ENCODE measurements around the gene HOXD12. TPM values are rescaled to one million over a fixed set of nuclear protein-coding genes. Genes with fewer than 3 reads are reported as not detected.
A peak's percentile ranks its signal among the peaks of the same experiment; 100 is the strongest.

The HOXD12 gene
- total and polyA plus RNA-seq, 4 donors, result not detected

DNA sequence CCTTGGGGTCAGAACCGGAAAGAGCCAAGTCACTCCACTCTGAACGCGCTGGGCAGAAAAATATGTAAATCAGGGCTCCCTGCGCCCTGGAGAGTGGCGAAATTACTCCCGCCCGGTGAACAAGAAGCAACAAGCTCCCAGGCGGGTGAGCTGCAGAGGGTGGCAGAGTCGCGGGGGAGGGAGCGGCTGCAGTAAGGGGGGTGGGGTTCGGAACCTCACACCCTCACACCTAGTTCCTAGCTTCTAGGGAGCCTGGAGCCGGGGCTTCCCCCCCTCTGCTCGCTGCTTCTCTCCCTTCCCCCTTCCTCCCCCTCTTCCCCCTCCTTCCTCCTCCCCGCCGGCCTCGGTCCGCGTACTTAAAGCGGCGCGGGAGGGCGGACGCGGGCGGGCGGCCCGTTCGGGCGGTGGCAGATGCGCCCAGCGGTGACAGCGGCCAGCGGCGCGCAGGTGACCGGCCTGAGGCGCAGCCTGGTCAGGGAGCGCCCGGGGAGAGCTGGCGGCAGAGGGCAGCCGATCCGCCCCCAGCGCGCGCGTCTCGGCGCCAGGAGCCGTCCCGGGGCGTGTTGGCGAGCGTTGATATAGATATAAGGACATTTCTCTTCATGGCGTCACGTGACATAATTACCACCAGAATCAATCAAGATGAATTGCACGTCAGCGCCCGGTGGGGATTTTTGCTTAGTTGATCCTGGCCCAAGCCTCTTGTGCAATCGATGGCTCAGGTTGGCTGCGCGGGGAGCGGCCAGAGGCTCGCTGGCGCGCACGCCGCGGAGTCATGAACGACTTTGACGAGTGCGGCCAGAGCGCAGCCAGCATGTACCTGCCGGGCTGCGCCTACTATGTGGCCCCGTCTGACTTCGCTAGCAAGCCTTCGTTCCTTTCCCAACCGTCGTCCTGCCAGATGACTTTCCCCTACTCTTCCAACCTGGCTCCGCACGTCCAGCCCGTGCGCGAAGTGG, 7.3 kb downstream of the HOXD12 start, which contains the start of gene HOXD11:
TSS of gene HOXD11 (plus strand) at position 700 of the 959 bp plus-strand sequence. CDS start at position 776, 76 bp downstream.
- WGBS, 2 donors, result 3% methylated on average over 80 to 85 of the region's 85 CpGs
- intact Hi-C loops (cut with DNase I), result no loop called here
- Histone ChIP-seq H3K4me3 (ENCODE audit: low read length in 2 of 2) (peak within 1 kb of the TSS in 1 of 2 donors; percentile 25), H3K27me3 (ENCODE audit: control insufficient read depth in 1 of 2, insufficient read depth in 2 of 2, low read length in 1 of 2) (peaks cover 0 to 7% of the 10 kb centered on the region in 2 donors), H3K9me3 (ENCODE audit: control insufficient read depth, low read length) (no peaks in the 10 kb centered on the region), H3K27ac (ENCODE audit: low read depth in 1 of 2, low read length in 2 of 2) (no peak within 1 kb of the TSS), H3K36me3 (ENCODE audit: control insufficient read depth in 1 of 2, insufficient read depth in 2 of 2, low read length in 1 of 2) (no peaks in the 10 kb centered on the region), H3K4me1 (ENCODE audit: control insufficient read depth in 1 of 2, insufficient read depth in 2 of 2, low read length in 2 of 2) (no peaks in the 10 kb centered on the region)
- DNase-seq, result peak; percentile 30 to 83
- ATAC-seq (ENCODE audit: low FRiP score), result no peak

DNA sequence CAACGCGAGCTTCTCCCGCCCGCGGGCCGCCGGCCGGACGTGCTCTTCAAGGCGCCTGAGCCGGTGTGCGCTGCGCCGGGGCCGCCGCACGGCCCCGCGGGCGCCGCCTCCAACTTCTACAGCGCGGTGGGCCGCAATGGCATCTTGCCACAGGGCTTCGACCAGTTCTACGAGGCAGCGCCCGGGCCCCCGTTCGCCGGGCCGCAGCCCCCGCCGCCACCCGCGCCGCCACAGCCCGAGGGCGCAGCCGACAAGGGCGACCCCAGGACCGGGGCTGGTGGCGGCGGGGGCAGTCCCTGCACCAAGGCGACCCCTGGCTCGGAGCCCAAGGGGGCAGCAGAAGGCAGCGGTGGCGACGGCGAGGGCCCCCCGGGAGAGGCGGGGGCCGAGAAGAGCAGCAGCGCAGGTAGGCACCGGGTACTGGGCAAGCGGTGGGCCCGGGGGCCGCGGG, 8.2 kb downstream of the HOXD12 start:
- Histone ChIP-seq H3K4me1 (ENCODE audit: control insufficient read depth in 1 of 2, insufficient read depth in 2 of 2, low read length in 2 of 2) (no peaks in the 10 kb centered on the region), H3K9me3 (ENCODE audit: control insufficient read depth, low read length) (no peaks in the 10 kb centered on the region), H3K4me3 (ENCODE audit: low read length in 2 of 2) (no peak overlapping the region), H3K27ac (ENCODE audit: low read depth in 1 of 2, low read length in 2 of 2) (no peak overlapping the region), H3K36me3 (ENCODE audit: control insufficient read depth in 1 of 2, insufficient read depth in 2 of 2, low read length in 1 of 2) (no peaks in the 10 kb centered on the region), H3K27me3 (ENCODE audit: control insufficient read depth in 1 of 2, insufficient read depth in 2 of 2, low read length in 1 of 2) (peaks cover 0 to 7% of the 10 kb centered on the region in 2 donors)
- DNase-seq (no peak), ATAC-seq (ENCODE audit: low FRiP score) (no peak)
- intact Hi-C loops (cut with DNase I), result no loop called here
- 2 to 3% methylated on average over 56 to 59 of the region's 59 CpGs for WGBS, 2 donors

DNA sequence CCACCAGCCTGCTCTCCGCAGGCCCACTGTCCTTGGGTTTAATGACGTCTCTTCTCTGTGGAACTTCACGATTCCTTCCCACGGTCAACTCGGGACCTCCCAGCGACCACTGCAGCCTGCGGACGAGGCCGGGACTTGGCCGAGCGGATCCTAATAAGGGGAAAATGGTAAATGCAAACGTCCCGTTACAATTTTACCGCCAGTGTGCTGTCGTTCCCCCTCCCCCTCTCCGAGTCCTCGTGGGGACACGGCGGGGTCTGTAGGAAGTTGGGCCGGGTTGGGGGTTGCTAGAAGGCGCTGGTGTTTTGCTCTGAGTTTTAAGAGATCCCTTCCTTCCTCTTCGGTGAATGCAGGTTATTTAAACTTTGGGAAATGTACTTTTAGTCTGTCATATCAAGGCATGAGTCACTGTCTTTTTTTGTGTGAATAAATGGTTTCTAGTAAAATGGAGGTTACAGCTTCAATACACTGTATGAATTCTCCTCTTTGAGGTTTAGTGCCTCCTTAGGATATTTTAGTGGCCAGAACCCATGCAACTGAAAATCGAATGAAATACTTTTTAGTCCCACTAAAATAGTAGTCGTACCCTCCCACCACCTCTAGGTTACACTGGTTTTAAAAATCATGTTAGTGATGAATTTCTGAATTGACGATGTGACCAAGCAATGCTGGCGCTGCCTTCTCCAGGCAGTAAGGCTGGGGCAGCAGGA, 9.8 kb downstream of the HOXD12 start:
- H3K36me3 ChIP-seq (ENCODE audit: control insufficient read depth in 1 of 2, insufficient read depth in 2 of 2, low read length in 1 of 2), result no peaks in the 10 kb centered on the region

DNA sequence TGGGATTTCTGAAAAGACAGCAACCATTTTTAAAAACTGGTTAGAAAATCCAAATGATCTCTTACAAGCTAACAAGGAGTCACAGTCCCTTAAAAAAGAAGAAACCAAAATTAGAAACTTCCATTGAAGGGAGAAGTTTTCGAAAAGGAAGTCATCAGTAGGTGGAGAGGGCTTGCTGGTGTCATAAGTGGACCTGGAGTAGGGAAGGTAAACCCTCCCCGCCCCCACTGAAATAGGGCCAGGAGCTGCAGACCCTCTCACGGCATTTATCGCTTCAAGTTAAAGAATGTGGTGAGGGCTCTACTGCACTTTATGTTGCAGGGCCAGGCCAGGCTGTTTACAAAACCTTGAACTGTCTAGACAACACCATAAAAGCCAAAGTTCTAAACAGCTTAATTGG, 10.4 kb downstream of the HOXD12 start:
- DNase-seq (no peak), ATAC-seq (ENCODE audit: low FRiP score) (no peak)
- intact Hi-C loops (cut with DNase I), result no loop called here
- H3K27ac ChIP-seq (ENCODE audit: low read depth in 1 of 2, low read length in 2 of 2), result no peak overlapping the region
- H3K27me3 ChIP-seq (ENCODE audit: control insufficient read depth in 1 of 2, insufficient read depth in 2 of 2, low read length in 1 of 2), result peaks cover 0 to 2% of the 10 kb centered on the region in 2 donors
- H3K4me3 ChIP-seq (ENCODE audit: low read length in 2 of 2), result no peak overlapping the region
- WGBS, 2 donors, result 28 to 30% methylated on average over 4 of the region's 4 CpGs
- H3K4me1 ChIP-seq (ENCODE audit: control insufficient read depth in 1 of 2, insufficient read depth in 2 of 2, low read length in 2 of 2), result no peaks in the 10 kb centered on the region
- no peaks in the 10 kb centered on the region for H3K9me3 ChIP-seq (ENCODE audit: control insufficient read depth, low read length)
- no peaks in the 10 kb centered on the region for H3K36me3 ChIP-seq (ENCODE audit: control insufficient read depth in 1 of 2, insufficient read depth in 2 of 2, low read length in 1 of 2)

More for the DNA sequence above, 9.8 kb downstream of the HOXD12 start:
- Histone ChIP-seq H3K27me3 (ENCODE audit: control insufficient read depth in 1 of 2, insufficient read depth in 2 of 2, low read length in 1 of 2) (peaks cover 0 to 6% of the 10 kb centered on the region in 2 donors), H3K27ac (ENCODE audit: low read depth in 1 of 2, low read length in 2 of 2) (no peak overlapping the region), H3K4me1 (ENCODE audit: control insufficient read depth in 1 of 2, insufficient read depth in 2 of 2, low read length in 2 of 2) (no peaks in the 10 kb centered on the region), H3K4me3 (ENCODE audit: low read length in 2 of 2) (no peak overlapping the region), H3K9me3 (ENCODE audit: control insufficient read depth, low read length) (no peaks in the 10 kb centered on the region)
- intact Hi-C loops (cut with DNase I), result no loop called here
- DNase-seq, result no peak
- no peak for ATAC-seq (ENCODE audit: low FRiP score)
- 16 to 19% methylated on average over 26 of the region's 26 CpGs for WGBS, 2 donors

DNA sequence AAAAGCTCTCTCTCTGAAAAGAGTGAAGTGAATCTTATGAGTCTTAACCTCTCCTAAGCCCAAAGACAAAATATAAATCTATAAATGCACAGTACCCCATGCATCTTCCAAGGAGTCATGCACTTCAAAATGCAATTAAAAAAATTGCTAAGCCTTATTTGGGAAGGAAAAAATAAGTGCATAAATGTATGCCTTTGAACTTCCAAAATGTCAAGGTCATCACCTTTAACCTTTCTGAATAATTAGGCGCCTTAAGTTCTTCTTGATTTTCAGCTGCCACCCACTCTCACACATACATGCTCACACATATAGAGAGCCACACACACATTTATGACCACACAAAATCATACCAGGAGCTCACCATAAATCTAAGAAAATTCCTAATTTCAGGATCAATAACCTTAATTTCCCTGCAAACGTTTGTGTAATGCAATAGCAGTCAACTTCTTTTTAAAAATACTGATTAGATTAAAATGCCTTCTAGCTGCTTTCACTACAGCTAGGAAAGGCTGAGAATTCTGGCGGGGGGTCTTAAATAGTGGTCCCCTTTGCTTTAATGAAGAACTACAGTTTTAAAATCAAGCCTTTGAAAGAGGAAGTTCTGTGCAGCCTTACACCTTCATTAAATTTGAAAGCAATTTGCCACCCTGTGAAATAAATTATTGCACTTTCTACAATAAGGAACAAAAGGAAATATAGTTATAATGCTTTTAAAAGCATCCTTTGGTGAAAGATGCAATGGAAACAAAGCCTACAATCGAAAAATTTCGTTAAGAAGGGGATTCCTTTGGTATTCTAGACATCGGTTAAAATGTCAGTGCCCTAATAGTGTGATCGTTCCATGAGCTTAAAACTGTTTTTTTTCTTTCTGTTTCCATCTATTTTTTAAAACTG, 11.1 kb downstream of the HOXD12 start:
- WGBS, 2 donors, result 22 to 23% methylated on average over 7 of the region's 7 CpGs
- Histone ChIP-seq H3K36me3 (ENCODE audit: control insufficient read depth in 1 of 2, insufficient read depth in 2 of 2, low read length in 1 of 2) (no peaks in the 10 kb centered on the region), H3K4me1 (ENCODE audit: control insufficient read depth in 1 of 2, insufficient read depth in 2 of 2, low read length in 2 of 2) (no peaks in the 10 kb centered on the region), H3K9me3 (ENCODE audit: control insufficient read depth, low read length) (no peaks in the 10 kb centered on the region), H3K4me3 (ENCODE audit: low read length in 2 of 2) (no peak overlapping the region), H3K27ac (ENCODE audit: low read depth in 1 of 2, low read length in 2 of 2) (no peak overlapping the region), H3K27me3 (ENCODE audit: control insufficient read depth in 1 of 2, insufficient read depth in 2 of 2, low read length in 1 of 2) (peaks cover 0 to 2% of the 10 kb centered on the region in 2 donors)
- intact Hi-C loops (cut with DNase I), result no loop called here
- ATAC-seq (ENCODE audit: low FRiP score) (no peak), DNase-seq (no peak)

DNA sequence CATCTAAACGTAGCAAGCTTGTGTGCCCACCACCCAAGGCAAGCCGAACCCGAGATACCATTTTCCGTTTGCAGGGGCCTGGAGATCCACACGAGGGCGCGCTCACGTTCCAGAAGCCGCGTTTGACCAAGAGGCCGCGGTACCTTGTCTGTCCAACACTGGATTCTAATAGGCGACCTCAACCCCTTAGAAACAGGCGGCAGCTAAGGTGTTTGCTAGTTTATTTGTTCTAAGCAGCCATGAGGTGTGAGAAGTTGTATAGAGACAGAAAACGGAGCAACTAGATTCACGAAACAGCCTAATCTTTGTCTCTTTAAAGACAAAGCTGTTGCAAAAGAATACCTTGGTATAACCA, 11.7 kb downstream of the HOXD12 start:
- DNase-seq, result no peak
- H3K36me3 ChIP-seq (ENCODE audit: control insufficient read depth in 1 of 2, insufficient read depth in 2 of 2, low read length in 1 of 2), result no peaks in the 10 kb centered on the region
- no peak overlapping the region for H3K4me3 ChIP-seq (ENCODE audit: low read length in 2 of 2)
- H3K4me1 ChIP-seq (ENCODE audit: control insufficient read depth in 1 of 2, insufficient read depth in 2 of 2, low read length in 2 of 2), result no peaks in the 10 kb centered on the region
- no peak for ATAC-seq (ENCODE audit: low FRiP score)
- no peak overlapping the region for H3K27ac ChIP-seq (ENCODE audit: low read depth in 1 of 2, low read length in 2 of 2)
- H3K27me3 ChIP-seq (ENCODE audit: control insufficient read depth in 1 of 2, insufficient read depth in 2 of 2, low read length in 1 of 2), result peaks cover 0 to 2% of the 10 kb centered on the region in 2 donors
- intact Hi-C loops (cut with DNase I), result no loop called here
- H3K9me3 ChIP-seq (ENCODE audit: control insufficient read depth, low read length), result no peaks in the 10 kb centered on the region
- WGBS, 2 donors, result 7 to 10% methylated on average over 16 of the region's 16 CpGs

DNA sequence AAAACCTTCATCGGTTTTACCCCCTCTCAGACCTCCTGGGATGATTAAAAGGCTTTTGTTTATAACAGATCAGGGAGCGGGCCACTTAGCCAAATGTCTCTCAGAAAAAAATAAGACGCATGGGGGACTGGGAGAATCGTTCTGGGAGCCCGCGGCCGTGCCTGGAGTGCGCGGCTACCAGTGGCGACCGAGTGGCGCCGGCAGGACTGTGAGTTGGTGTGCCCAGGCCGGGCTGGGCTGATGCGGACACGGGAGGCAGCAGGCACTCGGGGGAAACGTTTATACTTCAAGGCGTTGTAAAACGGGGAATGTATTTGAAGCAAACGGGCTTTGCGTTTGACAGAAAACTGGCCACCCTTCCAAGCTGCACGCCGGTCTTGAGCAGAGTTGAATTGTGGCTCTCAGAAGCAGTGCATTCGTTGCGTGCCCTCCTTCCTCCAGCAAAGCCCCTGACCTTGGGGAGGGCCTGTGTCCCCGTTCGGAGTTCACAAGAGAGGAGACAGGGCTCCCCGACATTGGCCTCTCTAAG, 12.3 kb downstream of the HOXD12 start:
- H3K9me3 ChIP-seq (ENCODE audit: control insufficient read depth, low read length), result no peaks in the 10 kb centered on the region
- H3K27ac ChIP-seq (ENCODE audit: low read depth in 1 of 2, low read length in 2 of 2), result no peak overlapping the region
- intact Hi-C loops (cut with DNase I), result no loop called here
- 10 to 13% methylated on average over 29 of the region's 29 CpGs for WGBS, 2 donors
- H3K4me3 ChIP-seq (ENCODE audit: low read length in 2 of 2), result no peak overlapping the region
- no peak for ATAC-seq (ENCODE audit: low FRiP score)
- H3K36me3 ChIP-seq (ENCODE audit: control insufficient read depth in 1 of 2, insufficient read depth in 2 of 2, low read length in 1 of 2), result no peaks in the 10 kb centered on the region
- H3K27me3 ChIP-seq (ENCODE audit: control insufficient read depth in 1 of 2, insufficient read depth in 2 of 2, low read length in 1 of 2), result peaks cover 0 to 2% of the 10 kb centered on the region in 2 donors
- H3K4me1 ChIP-seq (ENCODE audit: control insufficient read depth in 1 of 2, insufficient read depth in 2 of 2, low read length in 2 of 2), result no peaks in the 10 kb centered on the region
- no peak for DNase-seq

Data from aorta (tissue), 5 donors.